ENCODE data around the gene TMC3.

GRCh38 chr15:81308260-81308659 is 65.8 kb downstream of the TMC3 start:
- TF ChIP-seq CHD4 (IDR thresholded peaks at IDR 0.05; ENCODE audit: borderline replicate concordance) (no peak), GATA3 (IDR thresholded peaks at IDR 0.05; ENCODE audit: borderline replicate concordance) (no peak), ZFP36 (IDR thresholded peaks at IDR 0.05; ENCODE audit: borderline replicate concordance, partially characterized antibody) (no peak), ATOH8 (CRISPR knock-in tag; IDR thresholded peaks at IDR 0.05; ENCODE audit: low read depth) (no peak), PBX3 (IDR thresholded peaks at IDR 0.05) (no peak), POLR2A (IDR thresholded peaks at IDR 0.05; ENCODE audit: low read length) (no peak), CTCF (IDR thresholded peaks at IDR 0.05) (no peak)
